ENCODE measurements around the gene SPTBN5.

DNA sequence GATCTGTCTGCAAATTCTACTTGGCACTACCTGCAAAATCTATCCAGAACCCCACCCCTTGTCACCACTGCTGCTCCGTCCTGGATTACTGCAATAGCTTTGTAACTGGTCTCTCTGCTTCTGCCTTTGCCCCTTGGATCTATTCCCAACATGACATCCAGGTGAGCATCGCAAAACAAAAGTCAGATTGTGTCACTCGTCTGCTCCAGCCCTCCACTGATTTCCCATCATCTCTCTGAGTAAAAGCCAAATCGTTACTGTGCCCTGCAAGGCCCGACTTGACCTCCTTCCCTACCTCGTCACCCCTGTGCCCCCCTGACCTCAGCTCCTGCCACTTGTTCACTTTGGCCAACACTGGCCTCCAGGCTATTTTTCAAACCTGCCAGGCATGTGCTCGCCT, 9.4 kb downstream of the SPTBN5 start:
- TF ChIP-seq CTCF (IDR thresholded peaks at IDR 0.05) = no peak
- no peak for TF ChIP-seq POLR2AphosphoS5 (IDR thresholded peaks at IDR 0.05; ENCODE audit: low read depth, low read length)
- TF ChIP-seq SIN3A (IDR thresholded peaks at IDR 0.05; ENCODE audit: borderline replicate concordance, insufficient read depth, low read depth, low read length) = no peak
- TF ChIP-seq, protein P1, sequence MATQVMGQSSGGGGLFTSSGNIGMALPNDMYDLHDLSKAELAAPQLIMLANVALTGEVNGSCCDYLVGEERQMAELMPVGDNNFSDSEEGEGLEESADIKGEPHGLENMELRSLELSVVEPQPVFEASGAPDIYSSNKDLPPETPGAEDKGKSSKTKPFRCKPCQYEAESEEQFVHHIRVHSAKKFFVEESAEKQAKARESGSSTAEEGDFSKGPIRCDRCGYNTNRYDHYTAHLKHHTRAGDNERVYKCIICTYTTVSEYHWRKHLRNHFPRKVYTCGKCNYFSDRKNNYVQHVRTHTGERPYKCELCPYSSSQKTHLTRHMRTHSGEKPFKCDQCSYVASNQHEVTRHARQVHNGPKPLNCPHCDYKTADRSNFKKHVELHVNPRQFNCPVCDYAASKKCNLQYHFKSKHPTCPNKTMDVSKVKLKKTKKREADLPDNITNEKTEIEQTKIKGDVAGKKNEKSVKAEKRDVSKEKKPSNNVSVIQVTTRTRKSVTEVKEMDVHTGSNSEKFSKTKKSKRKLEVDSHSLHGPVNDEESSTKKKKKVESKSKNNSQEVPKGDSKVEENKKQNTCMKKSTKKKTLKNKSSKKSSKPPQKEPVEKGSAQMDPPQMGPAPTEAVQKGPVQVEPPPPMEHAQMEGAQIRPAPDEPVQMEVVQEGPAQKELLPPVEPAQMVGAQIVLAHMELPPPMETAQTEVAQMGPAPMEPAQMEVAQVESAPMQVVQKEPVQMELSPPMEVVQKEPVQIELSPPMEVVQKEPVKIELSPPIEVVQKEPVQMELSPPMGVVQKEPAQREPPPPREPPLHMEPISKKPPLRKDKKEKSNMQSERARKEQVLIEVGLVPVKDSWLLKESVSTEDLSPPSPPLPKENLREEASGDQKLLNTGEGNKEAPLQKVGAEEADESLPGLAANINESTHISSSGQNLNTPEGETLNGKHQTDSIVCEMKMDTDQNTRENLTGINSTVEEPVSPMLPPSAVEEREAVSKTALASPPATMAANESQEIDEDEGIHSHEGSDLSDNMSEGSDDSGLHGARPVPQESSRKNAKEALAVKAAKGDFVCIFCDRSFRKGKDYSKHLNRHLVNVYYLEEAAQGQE (IDR thresholded peaks at IDR 0.05; ENCODE audit: insufficient read depth in 1 of 2, low read depth in 2 of 2, low read length in 1 of 2) = no peak
- no peak for TF ChIP-seq TCF7L2 (IDR thresholded peaks at IDR 0.05; ENCODE audit: low read depth, low read length)
